Muscle of back (tissue), 11 donors: ENCODE data around the gene KANSL1L. TPM values are rescaled to one million over a fixed set of nuclear protein-coding genes. Genes with fewer than 3 reads are reported as not detected.

Source experiments
- DNase-seq, 3 donors: peaks; one replicate each; pipeline versions ENCODE4 v3.0.0 to v3.0.0-alpha.2; 2013
- polyA plus RNA-seq, 10 donors: library from polyadenylated mRNA; unstranded; fragments of 120-200 nt; gene quantifications; one replicate each; pipeline ENCODE4 v1.2.1, GENCODE V29; 2013; ENCODE audit not compliant: insufficient read length in 10 of 10

Gene KANSL1L
- polyA plus RNA-seq, 10 donors: 13.0 to 25.2 (median 18.8) TPM

DNA sequence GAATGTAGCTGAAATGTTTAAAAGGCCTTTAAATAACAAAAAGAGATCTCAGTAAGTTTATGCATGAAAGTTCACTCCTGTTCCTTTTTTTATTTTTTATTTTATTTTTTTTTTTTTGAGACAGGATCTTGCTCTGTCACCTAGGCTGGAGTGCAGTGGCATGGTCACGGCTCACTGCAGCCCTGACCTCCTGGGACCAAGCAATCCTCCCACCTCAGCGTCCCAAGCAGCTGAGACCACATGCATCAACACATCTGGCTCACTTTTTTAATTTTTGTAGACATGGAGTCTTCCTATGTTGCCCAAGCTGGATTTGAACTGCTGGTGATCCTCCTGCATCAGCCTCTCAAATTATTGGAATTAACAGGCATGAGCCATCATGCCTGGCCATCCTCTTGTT lies 84.3 kb downstream of the KANSL1L start:
- no peak for DNase-seq

DNA sequence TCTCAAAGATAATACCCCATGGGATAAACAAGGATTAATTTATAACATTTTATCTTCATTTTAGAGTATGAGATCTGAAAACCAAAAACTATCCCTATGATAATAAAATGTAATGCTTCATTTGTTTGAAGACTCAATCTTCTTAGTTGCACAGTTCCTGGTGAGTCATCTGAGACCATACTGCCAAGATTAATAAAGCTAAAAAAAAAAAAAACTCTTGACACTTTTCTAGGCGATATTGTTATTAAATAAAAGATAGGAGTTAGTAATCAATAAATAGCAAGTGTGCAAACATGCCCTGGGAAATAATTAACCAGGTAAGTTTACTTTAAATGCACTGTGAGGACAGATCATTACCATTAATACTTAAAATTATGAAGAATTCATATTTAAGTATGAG lies 84.9 kb downstream of the KANSL1L start:
- DNase-seq: no peak

DNA sequence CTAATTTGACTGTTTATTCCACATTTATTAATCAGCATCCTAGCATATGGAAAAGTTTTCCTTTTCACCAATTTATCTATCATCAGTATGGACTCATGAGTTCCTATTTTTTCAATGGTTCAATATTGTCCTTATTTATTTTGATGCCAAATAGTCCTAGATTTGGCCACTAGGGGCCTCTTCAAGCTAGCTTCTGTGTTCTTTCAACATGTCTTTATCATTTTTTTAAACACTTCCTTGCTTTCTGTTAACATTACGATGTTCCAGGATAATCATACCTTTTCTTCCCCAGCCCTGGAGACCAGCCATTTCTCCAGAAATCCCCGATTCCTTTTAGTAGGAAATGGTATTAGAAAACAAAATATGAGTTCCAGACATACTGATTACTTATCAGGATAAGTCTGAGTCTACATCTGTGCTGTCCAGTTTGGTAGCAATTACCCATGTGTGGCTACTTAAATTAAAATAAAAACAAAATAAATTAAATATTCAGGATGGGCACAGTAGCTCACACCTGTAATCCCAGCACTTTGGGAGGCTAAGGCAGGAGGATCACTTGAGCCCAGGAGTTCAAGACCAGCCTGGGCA lies 98.2 kb downstream of the KANSL1L start:
- peak; percentile 7 to 41 (median 23) for DNase-seq

DNA sequence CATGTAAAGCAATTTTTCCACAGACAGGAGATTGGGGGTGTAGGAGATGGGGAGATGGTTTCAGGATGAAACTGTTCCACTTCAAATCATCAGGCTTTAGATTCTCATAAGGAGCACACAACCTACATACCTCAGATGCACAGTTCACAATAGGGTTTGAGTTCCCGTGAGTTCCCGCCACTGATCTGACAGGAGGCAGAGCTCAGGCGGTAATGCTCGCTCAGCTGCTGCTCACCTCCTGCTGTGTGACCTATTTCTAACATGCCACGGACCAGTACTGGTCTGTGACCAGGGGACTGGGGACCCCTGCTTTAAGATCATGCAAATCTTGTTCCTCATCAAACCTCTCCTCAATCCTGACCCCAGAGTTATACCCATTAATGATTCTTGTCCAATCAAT lies 98.7 kb downstream of the KANSL1L start:
- no peak for DNase-seq

DNA sequence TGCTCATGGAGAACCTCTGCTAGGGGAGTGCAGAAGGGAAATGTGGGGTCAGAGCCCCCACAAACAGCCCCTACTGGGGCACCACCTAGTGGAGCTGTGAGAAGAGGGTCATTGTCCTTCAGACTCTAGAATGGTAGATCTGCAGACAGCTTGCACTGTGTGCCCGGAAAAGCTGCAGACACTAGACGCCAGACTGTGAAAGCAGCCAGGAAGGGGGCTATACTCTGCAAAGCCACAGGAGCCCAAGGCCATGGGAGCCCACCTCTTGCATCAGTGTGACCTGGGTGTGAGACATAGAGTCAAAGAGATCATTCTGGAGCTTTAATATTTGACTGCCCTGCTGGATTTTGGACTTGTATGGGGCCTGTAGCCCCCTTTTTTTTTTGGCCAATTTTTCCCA lies 107.9 kb downstream of the KANSL1L start:
- no peak for DNase-seq

DNA sequence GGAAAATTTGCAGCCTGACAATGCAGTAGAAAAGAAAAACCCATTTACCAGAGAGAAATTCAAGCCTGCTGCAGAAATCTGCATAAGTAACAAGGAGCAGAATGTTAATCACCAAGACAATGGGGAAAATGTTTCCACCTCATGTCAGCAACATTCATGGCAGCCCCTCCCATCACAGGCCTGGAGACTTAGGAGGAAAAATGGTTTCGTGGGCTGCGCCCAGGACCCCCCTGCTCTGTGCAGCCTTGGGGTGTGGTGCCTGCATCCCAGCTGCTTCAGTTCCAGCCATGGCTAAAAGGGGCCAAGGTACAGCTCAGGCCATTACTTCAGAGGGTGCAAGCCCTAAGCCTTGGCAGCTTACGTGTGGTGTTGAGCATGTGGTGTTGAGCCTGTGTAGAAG lies 115.4 kb downstream of the KANSL1L start:
- DNase-seq: no peak

DNA sequence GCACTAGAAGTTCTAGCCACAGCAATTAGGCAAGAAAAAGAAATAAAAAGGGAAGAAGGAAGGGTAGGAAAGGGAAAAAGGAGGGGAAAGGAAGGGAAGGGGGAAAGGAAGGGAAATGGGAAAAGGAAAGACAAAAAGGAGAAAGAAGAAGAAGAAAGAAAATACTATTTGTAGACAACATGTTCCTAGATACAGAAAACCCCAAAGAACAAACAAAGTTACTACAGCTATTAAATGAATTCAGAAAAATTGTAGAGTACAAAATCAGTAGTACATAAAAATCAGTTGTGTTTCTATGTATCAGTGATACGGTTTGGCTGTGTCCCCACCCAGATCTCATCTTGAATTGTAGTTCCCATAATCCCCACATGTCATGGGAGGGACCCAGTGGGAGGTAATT lies 116.5 kb downstream of the KANSL1L start:
- DNase-seq: no peak

DNA sequence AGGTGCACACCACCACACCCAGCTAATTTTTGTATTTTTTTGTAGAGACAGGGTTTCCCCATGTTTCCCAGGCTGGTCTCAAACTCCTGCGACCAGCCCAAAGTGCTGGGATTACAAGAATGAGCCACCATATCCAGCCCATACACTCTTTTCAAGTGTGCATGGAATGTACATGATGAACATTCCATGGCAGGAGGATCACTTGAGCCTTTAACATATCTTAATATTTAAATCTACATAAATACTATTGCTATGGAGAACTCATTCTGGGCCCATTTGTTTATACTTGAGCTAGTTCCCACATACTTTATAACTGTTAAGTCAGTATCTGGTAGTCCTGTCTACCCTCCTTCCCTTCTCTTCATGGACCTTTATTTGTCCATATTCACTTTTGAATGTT lies 120.3 kb downstream of the KANSL1L start:
- DNase-seq: no peak

DNA sequence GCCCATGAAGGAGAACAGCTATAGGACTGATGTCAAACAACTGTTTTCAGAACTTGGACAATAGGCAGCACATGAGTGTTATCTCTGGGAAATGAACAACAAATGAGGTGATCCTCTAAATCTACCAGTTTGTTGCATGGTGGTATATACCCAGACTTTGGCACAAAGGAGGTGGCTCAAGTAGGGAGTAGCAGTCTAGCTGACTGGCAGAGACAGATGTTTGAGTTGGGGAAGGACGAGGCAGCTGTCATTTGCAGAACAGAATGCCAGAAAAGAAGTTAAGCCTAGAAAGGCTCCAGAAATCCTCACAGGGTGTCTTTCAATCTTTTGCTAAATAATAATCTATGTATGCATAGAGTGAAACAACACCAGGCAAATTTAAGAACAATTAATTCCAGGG lies 121.4 kb downstream of the KANSL1L start:
- peak; percentile 38 to 49 (median 44) for DNase-seq

DNA sequence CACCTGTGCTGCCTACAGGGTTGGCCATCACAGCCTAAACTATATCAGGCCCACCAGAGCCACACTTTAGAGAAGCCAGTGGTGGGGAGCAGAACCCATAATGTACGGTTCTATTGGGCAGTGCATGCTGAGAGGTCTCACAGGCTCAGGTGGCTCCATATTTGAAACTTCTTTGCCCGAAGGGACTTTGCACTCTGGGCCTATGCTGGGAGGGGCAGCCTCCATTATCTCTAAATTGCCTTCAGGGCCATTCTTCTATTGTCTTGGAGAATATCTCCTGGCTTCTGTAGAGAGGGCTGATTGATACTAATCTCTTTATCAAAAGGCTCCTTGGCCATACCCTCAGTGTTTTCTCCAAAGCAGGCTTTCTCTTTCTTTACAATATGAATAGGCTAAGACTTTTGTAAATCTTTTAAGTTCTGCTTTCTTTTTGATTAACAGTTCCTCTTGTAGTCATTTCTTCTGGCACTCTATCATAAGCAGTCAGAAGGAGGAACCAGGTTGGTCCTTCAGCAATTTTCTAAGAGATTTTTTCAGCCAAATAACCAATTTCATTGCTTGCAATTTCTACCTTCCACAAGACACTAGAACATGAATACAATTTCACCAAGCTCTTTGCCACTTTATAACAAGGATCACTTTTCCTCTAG lies 124.2 kb downstream of the KANSL1L start:
- no peak for DNase-seq

DNA sequence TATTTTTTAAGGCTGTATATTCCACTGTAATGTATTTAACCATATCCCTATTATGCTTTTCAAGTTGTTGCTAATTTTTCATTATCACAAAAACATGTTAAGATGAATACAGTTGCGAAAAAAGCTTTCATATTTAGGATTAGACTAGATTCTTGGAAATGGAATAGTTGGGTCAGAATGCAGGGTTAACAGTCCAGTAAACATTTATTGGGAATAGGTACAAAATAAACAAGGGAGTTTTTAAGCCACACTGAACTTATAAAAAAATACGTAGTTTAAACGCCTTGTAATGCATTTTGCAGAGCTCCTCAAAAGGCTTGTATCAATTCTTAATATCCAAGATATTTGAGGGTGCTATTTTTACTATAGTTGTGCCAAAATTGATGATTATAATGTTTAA lies 133.1 kb downstream of the KANSL1L start:
- no peak for DNase-seq

DNA sequence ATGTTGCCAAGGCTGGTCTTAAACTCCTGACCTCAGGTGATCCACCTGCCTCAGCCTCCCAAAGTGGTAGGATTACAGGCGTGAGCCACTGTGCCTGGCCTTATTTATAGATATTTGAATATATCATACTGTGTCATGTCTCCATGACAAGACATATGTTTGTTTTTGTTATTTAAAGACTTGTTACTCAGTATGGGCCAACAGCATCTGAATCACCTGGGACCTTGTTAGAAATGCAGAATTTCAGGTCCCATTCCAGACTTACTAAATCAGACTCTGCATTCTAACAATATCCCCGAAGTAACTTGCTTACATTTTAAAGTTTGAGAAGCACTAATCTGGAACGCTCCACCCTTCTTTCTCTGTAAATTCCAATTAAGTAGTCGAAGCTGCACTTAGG lies 135.5 kb downstream of the KANSL1L start:
- DNase-seq: no peak

DNA sequence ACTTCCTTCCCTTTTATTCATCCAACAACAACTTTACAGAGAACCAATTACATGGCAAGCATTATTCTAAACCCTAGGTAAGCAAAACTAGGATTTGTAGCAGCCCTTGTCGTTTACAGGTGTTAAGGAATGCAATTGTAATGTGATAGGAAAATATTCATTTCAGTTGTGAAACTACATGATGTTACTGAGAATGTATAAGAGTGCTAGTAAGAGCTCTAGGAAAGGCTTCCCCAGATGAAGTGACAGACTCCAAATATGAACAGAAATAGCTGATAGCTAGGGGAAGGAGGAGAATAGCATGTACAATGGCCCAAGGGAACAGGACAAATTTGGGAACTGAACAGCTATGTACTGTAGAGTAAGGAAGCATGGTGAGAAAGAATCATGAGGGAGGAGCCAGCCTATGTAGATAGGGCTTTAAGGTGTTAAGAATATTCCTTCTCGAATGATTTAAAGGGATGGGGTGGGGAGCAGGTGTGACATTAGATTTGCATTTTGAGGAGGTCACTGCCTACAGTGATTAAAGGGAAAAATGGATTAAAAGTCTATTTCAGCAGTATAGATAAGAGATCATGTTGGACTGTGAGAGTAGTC lies 137.0 kb downstream of the KANSL1L start:
- no peak for DNase-seq

DNA sequence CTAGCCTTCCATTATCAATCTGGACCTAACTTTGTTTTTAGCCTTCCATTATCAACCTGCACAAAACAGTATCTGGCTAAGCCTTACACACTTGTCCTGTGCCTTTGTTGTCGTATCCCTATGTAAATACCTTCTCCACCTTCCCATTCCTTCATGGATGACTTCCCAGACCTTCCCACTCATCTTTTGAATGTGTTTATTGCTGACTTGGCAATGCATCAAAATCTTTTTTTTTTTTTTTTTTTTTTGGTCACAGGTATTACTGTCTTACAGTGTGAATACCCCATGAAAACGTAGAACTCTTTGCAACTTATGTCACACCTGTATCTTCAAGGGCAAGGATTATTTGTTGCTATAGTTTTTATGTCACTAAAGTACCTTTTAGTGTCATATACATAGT lies 143.0 kb downstream of the KANSL1L start:
- no peak for DNase-seq

DNA sequence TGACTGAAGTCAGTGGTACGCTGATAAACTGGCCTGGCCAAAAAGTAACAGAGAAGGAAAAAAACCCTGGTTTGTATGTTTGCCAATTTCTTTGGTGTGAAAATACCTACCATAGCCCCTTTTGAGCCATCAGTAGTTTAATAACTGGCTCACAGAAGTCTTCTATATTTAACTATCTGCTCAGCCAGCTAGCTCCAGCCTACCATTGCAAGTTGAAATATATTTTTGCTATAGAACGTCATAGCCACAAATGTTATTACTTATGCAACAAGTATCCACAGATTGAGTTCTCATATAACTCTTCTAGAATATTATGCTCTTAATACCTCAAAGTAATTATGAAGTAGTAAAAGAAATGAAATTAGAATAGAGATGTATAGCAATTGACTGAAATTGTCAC lies 143.6 kb downstream of the KANSL1L start:
- no peak for DNase-seq

DNA sequence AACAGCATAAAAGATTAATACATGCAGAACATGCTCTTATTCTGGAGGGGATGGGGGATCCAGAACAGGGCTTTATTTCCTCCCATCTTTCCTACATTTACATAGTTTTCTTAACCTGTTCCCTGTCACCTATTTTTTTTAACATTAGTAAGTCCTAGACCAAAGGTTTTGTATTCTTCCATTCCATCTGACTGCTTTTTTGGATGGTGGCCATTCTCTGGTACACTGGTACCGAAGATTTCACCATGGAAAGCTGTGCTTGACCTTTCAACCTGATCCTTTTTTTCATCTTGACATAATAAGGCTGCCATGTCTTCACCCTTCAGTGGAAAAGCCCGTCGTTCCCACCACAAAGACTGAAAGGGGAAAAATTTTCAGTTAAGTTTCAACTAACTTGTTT lies 148.4 kb downstream of the KANSL1L start:
- no peak for DNase-seq

DNA sequence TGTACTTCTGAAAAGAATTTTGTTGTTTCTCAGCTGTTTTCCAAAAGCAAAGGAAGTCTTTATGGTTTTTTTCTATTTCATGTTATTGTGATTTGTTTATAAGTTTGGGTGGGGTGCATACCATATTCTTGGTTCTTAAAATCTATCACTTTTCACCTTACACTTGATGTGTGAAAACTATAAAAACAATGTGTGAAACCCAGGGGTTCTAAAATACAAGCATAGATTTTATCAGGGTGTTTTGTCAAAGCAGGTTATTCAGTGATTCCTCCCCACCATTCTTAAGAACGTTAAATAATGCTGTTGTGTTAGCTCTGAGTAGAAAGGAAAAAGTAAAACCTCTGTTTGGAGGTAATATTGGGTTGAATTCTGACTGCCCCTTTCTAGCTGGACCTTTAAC lies 151.1 kb downstream of the KANSL1L start:
- DNase-seq: no peak

DNA sequence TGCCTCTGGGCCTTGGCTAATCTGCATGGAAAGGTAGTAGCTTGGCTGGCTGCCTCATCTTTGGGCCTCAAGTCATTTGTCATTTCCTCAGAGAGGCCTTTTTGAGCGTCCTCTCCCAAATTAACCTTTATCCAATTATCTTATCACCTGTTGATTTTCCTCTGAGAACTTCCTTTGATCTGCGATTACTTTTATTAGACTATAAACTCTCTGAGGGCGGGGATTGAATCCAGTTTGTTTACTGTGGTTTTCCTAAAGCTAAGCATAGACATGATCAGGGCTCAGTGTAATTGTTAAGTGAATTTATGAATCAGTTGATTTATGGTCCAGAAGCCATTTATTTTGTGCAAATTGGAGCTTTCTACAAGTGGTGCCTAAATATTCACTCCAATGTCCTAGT lies 161.3 kb downstream of the KANSL1L start:
- no peak for DNase-seq

DNA sequence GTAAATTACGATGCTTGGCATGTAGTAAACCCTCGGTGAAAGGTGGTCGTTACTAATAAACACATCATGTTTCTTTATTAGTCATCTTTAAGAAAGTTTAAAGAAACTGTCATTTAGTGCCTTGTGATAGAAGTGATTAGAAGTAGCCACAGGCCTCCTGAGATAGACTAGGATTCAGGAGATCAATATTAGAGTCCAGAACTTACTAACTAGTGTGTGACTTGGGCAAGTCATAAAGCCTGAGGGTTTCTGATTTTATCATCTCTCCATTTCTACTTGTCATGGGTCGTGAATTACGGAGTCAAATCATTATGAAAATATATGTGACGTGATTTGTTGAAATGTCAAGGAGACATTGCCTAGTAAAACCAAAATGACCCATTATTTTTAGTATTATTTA lies 162.1 kb downstream of the KANSL1L start:
- no peak for DNase-seq

DNA sequence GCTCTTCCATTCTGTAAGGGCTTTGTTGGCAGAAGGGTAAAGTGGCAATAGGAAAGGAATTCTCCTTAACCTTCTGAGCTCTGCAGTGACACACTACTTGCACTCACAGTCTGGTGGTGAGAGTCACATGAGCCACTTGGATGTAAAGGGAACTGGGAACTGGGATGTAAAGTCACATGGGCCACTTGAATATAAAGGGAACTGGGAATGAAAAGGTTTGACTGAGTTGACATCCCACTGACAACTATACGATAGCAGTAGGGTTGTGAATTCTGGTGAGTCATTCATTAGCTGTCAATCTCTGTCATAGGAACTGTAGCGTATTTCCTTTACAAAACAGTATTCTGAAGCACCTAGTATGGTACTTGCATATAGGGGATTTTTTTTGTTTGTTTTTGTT lies 163.3 kb downstream of the KANSL1L start:
- peak in 1 of 3 donors; percentile 4 for DNase-seq

DNA sequence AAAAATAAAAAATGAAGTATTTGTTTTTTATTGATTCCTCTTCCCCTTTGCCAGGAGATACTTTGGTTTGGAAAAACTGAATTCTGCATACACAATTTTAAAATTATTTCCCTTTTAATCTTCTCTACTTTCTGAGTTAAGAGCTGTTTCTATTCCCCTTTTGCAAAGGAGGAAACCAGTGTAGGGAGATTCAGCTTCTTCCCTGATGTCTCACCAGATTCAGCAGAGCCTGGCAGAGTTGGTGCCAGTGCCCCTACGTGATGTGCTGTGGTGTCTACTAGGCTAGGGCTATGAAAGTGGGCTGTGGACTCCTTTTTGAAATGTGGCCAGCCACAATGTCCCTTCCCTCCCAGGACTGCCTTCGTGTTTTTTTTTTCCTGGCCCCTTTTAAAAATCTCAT lies 166.3 kb downstream of the KANSL1L start:
- DNase-seq: no peak

DNA sequence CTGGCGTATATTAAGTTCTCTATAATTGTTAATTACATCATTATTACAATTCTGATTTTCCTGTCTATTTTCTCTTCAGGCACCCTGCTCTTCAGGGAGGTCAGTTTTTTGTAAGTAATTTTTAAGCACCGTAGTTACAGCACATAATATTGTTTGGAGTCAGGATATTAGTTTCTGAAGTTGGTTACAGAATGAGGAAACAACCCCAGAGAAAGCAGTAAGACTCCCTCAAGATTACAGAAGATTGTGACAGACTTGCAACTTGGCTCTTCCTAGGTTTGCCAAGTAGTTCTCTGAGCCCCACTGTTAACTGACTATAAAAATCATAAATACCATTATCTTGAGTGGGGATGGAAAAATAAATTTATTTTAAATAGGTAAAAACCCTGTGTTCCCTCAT lies 167.8 kb downstream of the KANSL1L start:
- DNase-seq: no peak
